Activated naive CD4-positive, alpha-beta T cell (primary cell): Measurements from ENCODE around the gene DNAJC25.

Experiments used
- DNase-seq, 4 experiments: peaks; one replicate each; lab custom pipeline; 2025; lab: John Stamatoyannopoulos, UW

Gene DNAJC25

DNA sequence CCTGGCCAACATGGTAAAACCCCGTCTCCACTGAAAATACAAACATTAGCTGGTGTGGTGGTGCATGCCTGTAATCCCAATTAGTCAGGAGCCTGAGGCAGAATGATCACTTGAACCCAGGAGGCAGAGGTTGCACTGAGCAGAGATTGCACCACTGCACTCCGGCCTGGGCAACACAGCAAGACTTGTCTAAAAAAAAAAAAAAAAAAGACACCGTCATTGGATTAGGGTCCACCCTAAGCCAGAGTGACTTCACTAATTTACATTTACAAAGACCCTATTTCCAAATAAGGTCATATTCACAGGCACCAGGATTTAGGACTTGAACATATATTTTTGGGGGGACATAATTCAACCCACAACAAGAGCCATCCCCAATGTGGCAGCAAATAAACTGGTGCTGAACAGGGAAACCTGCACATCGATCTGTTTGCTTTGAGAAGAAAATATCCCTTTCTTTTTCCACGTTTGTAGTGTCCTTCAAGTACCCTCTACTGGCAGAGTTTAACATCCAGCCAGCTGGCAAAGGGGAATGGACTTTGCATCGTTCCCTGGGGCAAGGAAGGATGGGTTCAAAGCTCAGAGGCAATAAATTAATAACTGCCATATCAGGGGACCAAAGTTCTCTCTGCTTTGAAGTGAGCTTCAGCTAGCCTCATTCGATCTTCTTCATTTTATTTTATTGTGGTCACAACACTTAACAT, 3.7 kb upstream of the DNAJC25 start:
- DNase-seq = no peak

DNA sequence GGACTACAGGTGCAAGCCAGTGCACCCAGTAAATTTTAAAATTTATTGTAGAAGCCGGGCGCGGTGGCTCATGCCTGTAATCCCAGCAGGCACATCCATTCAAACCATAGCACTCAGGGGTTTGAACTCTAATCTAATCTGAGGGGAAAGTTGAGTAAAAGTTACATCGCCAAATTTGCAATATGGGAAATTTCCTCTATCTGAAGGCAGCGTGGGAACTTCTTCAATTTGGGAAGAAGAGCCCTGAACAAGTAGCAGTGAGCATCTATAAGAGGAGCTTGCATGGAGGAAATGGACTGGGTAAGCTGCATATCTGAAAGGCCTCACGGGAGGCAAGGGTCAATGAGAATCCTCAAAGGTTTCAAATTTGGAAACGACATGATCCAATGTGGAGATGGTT, 2.7 kb upstream of the DNAJC25 start:
- DNase-seq = no peak

DNA sequence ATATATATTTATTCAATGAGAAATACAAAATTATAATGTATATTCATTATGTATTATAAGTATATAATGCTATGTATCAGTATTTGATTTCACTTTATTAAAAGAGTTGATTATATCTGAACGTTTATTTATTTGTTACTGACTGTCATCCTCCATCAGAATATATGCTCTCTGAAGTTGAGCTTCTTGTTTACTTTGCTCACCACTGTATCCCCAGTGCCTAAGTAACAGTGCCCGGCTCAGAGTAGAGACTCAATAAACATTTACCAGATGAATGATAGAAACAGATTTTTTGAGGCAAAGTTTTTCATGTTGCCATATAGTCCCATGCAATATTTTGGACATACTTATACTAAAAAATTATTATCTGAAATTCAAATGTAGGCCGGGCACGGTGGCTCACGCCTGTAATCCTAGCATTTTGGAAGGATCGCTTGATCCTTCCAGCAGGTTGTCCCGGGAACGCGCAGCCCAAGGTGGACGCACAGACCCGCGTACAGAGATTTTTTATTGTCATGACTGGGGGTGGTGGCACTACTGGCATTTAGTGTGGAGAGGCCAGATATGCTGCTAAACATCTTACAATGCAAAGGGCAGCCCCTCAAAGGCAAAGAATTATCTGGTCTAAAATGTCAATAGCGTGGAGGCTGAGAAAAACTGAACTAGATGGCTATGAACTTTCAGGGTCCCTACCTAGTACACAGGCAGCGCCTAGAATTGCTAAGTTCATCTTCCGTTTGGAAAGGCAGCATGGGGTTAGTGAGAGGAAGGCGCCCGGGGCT, 761 bp upstream of the DNAJC25 start:
- no peak for DNase-seq

DNA sequence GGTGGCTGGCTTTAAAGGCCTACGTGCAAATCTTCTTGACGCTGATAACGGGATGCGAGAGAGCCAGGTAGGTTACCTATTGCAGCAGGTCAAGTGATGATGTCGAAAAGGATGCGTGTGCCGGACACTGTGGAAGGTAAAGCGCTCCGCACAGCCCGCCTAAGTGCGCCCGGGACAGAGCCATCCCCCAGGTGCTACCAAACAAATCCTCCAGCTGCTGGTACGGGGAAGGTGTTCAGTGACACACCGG, 245 bp upstream of the DNAJC25 start:
- no peak for DNase-seq

DNA sequence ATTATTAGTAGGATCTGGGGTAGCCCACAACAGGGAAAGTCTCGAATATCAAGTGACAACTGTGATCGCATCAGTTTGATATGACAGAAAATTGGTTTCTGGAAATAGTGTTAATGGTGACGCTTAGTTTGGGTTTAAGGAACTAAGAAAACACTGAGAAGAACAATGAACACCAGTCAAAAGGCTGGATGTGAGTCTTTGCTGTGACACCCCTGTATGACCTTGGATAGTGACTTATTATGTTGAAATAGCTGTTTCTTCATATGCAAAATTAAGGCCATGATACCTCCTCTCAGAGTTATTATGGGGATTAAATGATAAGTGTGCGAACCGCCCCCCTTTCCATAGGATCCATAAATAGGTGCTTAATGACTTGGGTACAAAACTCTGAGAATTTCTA, 926 bp downstream of the DNAJC25 start:
- no peak for DNase-seq

DNA sequence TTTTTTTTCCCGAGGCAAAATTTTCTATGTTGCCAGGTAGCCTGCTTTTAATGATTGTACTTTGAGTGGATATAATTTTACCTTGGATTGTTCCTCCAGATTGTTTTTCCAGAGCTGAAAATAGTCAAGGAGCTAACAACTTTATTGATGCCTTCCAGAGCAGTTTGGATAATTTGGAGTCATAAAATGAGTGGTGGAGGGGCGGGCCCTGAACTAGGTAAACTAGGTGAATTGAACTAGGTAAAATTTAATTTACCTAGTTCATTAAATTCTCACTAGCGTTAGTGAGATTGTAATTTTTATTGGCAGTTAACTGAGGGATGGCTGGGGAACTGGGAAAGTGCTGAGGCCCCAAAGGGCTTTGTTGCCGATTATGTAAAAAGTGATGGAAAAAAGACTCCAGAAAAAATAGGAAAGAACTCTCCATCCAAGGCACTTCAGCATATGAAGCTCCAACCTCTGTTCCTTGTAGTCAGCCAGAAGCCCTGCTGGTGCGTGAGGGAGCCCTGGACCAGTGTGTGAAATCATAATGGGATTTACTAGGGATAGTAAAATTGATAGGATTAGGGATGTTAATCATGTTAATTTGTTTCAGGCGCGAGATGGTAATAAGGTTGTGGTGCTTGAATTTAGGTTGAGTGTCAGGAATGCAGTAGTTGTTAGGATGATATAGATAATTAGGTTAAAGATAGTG, 1.7 kb downstream of the DNAJC25 start:
- no peak for DNase-seq

DNA sequence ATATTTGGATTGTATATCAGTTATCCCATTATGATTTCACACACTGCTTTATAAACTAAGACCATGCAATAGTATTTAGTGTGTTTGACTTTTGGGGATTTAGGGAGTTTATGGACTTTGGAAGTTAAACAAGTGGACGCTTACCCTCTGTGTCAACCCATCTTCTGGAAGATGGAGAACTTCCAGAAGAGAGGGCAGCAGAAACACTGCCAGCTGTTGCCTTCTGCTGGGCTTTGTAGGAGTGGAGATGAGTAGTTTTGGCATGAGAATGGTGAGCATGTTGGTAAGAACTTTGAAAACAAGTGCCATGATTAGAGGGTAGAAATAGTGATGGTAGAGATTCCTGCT, 2.2 kb downstream of the DNAJC25 start:
- DNase-seq = no peak

DNA sequence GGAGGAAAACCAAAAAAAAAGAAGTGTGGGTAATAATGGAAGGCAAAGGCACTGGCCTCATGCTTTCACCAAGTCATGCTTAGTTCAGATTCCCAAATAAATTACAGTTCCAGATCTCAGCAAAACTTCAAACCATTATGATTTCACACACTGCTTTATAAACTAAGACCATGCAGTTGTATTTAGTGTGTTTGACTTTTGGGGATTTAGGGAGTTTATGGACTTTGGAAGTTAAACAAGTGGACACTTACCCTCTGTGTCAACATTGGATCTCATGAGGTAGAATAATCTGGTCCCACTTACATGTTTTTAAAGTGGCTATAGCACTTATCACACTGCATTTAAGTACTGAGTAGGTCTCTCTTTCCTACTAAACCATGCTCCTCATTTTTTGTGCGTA, 3.7 kb downstream of the DNAJC25 start:
- no peak for DNase-seq

DNA sequence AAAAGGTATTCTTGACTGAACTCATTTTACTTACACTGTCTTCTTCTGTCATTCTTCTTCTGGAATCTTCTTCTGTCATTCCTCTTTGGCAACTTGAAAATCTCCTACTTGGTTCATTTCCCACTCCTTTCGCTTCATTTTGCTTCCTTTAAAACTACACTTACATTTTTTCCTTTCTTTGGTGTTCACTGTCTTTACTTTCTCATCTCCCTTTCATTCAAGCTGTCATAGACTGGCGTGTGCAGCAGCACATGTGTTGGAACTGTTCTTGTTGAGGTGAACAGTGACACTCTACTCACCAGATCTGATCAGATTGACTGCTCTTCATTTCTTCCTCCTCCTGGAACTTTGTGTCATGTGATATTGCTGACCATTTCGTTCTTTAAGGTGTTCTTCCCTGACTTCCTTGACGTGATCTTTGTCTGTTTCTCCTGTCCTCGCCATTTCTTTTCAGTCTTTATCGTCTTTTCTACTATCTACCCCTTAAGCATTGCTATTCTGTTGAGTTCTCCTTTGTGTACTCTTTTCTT, 6.4 kb downstream of the DNAJC25 start:
- no peak for DNase-seq

DNA sequence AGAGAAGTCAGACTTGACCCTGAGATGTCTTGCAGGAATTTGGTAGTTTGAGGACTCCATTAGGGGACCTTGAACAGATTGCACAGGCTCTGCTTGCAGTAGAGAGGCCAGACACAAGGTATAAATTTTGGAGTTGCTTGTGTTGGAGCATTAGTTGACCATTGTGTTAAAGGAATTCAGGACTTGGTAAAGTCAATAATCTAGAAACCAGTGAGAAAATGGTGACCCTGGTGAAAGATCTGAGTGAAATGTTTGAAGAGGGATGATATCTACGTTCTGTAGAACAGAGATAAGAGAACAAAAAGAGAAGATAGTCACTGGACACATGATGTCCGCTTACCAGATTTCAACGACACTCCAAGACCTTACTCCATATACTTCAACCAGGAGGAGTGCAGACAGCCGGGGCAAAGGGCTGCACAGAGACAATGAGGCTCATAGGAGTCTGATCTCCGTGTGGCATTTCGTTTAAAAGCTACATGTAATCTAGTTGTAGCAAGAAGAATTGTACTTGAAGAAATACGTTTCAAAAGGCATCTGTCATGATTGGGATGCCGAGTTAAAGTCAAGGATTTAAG, 13.2 kb downstream of the DNAJC25 start:
- DNase-seq = no peak

DNA sequence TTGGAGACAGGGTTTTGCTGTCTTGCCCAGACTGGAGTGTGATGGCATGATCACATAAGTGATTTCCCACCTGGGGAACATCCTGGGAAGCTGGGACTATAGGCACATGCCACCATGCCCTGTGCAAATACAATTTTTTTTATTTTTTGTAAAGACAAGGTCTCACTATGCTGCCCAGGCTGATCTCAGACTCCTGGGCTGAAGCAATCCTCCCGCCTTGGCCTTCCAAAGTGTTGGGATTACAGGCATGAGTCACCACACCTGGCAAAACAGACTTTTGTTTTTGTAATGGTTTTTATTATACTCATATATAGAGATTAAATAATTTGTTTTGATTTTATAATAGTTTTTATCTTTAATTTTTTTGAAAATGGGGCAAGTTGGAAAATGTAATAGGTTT, 14.7 kb downstream of the DNAJC25 start:
- DNase-seq = no peak

DNA sequence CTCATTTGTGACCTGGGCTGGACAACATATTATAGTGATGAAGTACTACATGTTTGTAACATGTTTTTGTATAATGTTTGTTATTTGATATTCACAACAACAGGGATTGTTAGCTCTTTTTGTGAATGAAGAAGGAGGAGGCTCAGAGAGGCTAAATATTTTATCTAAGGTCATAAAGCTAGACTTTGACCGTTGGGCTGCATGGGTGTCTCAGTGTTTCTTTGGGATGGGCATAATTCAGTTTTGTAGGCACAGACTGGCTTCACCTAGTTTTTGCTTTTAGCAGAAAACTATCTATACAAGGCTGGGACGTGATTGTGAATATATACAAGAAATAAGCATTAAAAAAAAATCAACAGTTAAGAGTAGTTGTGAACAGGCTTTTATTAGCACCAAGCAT, 15.3 kb downstream of the DNAJC25 start:
- no peak for DNase-seq

DNA sequence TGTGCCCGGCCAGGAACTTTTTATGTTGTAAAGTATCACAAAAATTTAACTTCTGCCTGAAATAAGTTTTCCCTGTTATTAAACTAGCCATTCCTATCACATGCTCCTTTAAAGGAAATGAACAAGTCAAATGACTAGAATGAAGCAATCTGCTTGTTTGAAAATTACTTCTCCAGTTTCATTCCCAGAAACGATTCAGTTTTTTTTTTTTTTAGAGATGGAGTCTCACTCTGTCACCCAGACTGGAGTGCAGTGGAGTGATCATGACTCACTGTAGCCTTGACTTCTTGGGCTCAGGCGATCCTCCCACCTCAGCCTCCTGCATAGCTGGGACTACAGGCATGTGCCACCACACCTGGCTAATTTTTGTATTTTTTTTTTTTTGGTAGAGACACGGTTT, 16.9 kb downstream of the DNAJC25 start:
- no peak for DNase-seq

DNA sequence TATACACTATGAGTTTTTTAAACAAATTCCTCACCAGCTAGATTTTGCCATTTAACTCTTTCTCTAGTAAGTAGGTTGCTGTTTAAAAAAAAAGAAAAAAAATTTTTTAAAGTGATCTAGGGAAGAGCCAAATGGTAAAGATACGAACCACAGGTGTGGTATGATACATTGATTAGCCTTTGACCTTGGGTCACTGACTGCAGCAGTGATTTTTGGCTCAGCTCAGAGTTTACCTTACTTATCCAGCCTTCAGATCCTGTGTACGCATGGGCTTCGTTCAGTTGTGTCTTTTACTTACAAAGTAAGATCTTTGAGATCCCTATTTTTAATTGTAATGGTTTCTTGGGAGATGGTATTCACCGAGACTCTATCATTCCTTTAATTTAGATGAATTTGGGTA, 17.9 kb downstream of the DNAJC25 start:
- no peak for DNase-seq

DNA sequence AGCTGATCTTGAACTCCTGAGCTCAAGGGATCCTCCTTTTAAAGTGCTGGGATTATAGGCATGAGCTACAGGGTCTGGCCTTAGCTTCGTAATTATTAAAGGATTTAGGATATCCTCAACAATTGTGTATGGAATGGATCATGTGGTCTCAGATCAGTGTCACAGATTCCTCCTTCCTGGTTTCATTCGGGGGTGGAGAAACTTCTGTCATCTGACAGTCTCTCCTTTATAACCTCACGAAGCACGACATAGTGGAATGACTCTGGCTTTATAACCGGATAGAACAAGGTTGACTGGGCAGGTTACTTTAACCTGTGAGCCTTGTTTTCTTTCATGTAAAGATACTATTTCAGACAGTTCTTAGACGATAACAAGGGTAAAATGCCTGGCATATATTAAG, 25.9 kb downstream of the DNAJC25 start:
- DNase-seq = no peak

DNA sequence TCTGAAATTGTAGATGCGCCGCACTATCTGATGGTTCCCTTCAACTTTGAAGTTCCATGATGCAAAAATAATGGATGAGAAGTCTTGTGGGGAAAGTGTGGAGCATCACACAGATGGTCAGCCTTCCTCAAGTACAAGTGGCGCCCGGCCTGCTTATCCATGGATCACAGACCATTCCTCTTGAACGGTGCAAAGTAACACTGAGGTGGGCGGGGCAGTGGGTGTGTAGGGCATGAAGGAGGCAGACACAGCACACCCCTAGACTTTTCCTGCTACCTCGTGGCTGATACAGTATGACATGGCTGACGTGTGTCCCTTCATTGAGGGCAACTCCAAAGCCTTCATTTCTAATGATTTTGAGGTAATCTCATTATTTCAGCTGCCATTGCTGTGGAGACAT, 27.8 kb downstream of the DNAJC25 start:
- DNase-seq = no peak

DNA sequence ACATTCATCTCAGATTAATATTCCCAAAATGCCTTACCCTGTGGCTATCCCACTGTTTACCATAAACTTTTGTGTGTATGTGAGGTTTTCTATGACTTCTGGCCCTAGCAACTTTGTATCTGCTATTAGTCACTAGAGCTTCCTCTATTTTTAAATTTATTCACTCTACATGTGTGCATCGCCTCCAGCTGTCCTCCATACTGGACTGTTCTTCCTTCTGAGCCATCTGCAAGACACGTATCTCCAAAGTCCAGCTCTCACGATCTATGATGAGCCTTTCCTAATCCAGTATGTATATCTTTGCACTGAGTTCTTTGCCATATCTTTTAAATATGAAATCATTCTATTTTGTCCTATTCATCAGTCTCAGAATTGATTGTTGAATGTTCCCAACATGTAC, 28.6 kb downstream of the DNAJC25 start:
- no peak for DNase-seq

DNA sequence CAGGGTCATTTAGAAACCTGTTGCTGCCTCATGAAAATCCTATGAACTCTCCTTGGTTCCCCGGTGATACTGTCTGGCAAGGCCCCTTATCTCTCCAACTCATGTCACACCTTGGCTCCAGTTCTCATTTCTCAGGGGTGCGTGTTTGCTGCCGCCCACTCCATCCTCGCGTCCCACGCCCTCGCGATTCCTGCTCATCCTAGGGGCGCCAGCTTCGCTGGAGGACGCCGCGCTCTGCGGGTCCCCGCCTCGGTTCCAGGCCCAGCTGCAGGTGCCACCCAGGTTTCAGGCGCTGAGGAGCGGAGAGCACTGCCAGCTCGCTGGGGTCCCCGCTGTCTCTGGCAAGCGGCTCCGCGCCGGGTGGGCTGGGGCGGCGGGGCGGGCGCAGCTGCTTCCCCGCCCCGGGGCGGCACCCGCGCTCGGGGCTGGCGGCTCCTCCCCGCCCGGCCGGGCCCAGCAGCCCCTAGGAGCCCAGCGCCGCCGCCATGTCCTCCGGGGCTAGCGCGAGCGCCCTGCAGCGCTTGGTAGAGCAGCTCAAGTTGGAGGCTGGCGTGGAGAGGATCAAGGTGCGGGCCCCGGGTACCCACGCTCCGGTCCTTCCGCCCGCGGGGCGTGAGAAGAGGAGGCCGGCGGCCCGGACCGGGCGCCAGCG, 30.1 kb downstream of the DNAJC25 start, which contains the start of gene GNG10:
Gene GNG10 (plus strand): TSS at position 456 of the 652 bp plus-strand sequence. CDS start 30 bp downstream, at position 486.
- peak; percentile 15 to 72 (median 40) for DNase-seq

DNA sequence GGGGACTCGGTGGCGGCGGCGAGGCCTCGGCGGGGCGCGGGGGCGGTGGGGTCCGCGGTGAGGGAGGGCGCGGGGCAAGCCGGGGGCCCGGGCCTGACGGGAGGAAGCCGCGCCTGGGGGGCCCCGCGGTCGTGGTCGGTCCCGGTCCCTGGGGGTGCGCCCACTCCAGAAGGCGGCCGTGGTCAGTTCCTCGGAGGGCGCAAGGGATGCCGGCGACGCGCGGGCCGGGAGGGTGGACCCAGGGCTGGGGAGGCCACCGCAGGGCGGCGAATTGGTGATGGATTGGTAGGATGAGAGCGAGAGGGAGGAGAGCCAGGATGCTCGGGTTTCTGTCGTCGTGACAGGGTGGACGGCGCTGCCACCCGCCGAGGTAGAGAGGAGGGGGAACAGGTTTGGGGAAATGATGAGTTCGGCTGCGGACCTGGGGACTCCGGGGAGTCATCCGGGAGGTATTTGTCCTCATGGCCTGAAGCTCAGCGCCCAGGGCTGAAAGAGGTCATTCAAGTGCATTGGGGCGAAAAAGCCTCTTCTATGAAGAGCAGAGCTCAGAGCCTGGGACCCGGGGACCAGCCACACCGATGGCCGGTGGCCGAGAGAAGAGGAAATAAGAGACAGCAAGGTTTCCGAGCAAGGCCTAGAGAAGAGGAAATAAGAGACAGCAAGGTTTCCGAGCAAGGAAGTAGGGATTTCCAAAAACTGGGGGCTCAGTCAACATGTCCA, 30.8 kb downstream of the DNAJC25 start:
- peak in 2 of 4 experiments; percentile 8 to 31 for DNase-seq

DNA sequence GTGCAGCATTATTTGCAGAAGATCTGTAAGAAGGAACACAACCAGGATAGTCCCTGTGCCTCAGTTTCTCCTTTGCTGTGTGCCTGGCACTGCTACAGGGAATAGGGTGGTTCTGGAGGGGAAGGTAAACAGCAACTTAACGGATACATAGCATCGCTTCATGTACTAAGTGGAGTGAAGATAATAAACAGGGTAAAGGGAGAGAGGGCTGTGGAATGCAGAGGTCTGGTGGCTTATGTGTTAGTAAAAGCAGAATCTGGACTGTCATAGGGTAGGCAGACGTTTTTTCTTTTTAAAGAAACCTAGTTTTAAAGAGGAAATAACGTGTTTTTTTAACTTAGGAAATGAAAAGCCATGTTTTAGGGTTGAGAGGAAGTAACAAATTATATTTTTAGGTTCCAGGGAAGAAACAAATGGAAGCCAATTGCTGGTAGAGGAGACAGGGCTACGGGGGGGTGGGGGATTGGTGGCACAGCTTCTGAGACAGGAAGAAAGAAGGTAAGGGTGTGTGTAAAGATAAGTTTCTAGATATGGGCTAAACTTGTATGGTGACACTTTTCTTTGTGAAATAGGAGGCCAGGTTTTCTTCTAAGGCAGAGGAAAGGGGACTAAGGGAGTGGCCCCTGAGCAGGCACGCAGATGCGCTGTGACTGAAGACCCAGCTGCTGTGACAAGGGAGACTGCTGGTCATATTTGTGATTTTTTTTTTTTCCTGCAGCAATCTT, 31.6 kb downstream of the DNAJC25 start:
- DNase-seq = no peak

DNA sequence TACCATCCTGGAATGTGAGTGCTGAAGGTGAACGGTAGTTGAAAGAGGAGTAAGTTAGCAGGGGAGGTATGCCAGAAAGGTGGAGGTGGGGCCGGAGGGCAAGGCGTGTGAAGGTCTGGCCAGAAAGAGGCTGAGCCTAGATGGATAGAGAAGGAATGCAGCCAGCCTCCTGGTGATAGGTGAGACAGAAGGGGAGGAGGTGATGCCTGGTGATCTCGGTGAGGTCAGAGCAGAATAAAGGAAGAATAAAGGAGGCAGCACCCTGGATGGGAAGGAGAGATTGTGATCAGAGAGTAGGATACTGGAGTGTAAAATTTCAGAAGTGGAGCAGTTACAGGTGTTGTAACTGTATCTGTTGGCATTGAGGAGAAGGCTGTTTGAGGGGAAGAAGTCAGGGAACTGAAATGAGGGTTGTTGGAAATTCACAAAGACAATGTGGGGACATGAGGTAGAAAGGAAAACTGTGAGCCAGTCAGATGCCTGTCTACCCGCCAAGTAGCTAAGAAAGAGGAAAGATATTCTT, 32.2 kb downstream of the DNAJC25 start:
- DNase-seq = no peak
